OCI-LY1 (cell line): Measurements from ENCODE around the gene CMTM5.
"Not testable (repeated sequence)": the region's sequence is repeated elsewhere in the genome, so short reads cannot be mapped to it uniquely, and the experiment has no call there.

ENCODE experiments used
- H2AFZ ChIP-seq: fragments of 200-600 bp; sonication (generic), shearing (Covaris generic); 2 replicates; pipeline ENCODE4 v1.6.0; 2014; ENCODE audit warnings: antibody characterized with exemption, mild to moderate bottlenecking, low read length
- H3F3A ChIP-seq: fragments of 200-600 bp; sonication (generic), shearing (Covaris generic); 2 replicates; pipeline ENCODE4 v1.6.0; 2014; ENCODE audit warnings: mild to moderate bottlenecking, antibody characterized with exemption, low read length, moderate library complexity; ENCODE audit not compliant: insufficient read depth
- H3K27ac ChIP-seq: fragments of 200-600 bp; sonication (generic); 2 replicates; pipeline ENCODE4 v1.5.1; 2014; ENCODE audit warnings: low read length, mixed run types, mild to moderate bottlenecking, low read depth; ENCODE audit not compliant: poor library complexity, severe bottlenecking
- H3K27me3 ChIP-seq: fragments of 200-600 bp; sonication (generic); 2 replicates; pipeline ENCODE4 v1.6.0; 2014; ENCODE audit warnings: antibody characterized with exemption, mild to moderate bottlenecking, low read length, moderate library complexity; ENCODE audit not compliant: insufficient read depth
- H3K36me3 ChIP-seq: fragments of 200-600 bp; sonication (generic); 2 replicates; pipeline ENCODE4 v1.6.1; 2014; ENCODE audit warnings: mild to moderate bottlenecking, antibody characterized with exemption, low read length, moderate library complexity, mixed read lengths; ENCODE audit not compliant: insufficient read depth
- H3K4me1 ChIP-seq: fragments of 200-600 bp; sonication (generic); 2 replicates; pipeline ENCODE4 v1.5.1; 2014; ENCODE audit warnings: mild to moderate bottlenecking, low read length, moderate library complexity; ENCODE audit not compliant: insufficient read depth, severe bottlenecking
- H3K4me2 ChIP-seq: fragments of 200-600 bp; sonication (generic), shearing (Covaris generic); 2 replicates; pipeline ENCODE4 v1.6.1; 2014; ENCODE audit warnings: low read length
- H3K4me3 ChIP-seq: fragments of 200-600 bp; sonication (generic); 2 replicates; pipeline ENCODE4 v1.5.1; 2014; ENCODE audit warnings: low read length, low read depth, mild to moderate bottlenecking, mixed read lengths; ENCODE audit not compliant: poor library complexity, severe bottlenecking
- H3K79me2 ChIP-seq: fragments of 200-600 bp; shearing (Covaris generic); 2 replicates; pipeline ENCODE4 v1.6.1; 2016; ENCODE audit warnings: mixed run types, low read length, mixed read lengths; ENCODE audit not compliant: insufficient read depth
- H3K9ac ChIP-seq: fragments of 200-600 bp; sonication (generic), shearing (Covaris generic); 2 replicates; pipeline ENCODE4 v1.6.1; 2014; ENCODE audit warnings: mild to moderate bottlenecking, low read length, mixed read lengths
- H3K9me2 ChIP-seq: fragments of 200-600 bp; sonication (generic), shearing (Covaris generic); 2 replicates; pipeline ENCODE4 v1.6.1; 2014; ENCODE audit warnings: low read depth, mild to moderate bottlenecking, low read length, mixed read lengths
- H3K9me3 ChIP-seq: fragments of 200-600 bp; shearing (Covaris generic); 2 replicates; pipeline ENCODE4 v1.6.1; 2014; ENCODE audit warnings: low read length, mixed read lengths
- H4K20me1 ChIP-seq: fragments of 200-600 bp; sonication (generic), shearing (Covaris generic); 2 replicates; pipeline ENCODE4 v1.6.0; 2016; ENCODE audit warnings: mild to moderate bottlenecking, low read length; ENCODE audit not compliant: insufficient read depth
- CTCF ChIP-seq: fragments of 200-600 bp; sonication (generic), shearing (Covaris generic); IDR thresholded peaks from 2 replicates; pipeline ENCODE4 v1.5.1; 2017; ENCODE audit warnings: mild to moderate bottlenecking, antibody characterized with exemption, low read length, moderate library complexity, mixed read lengths
- EZH2 ChIP-seq: fragments of 200-600 bp; sonication (generic), shearing (Covaris generic); IDR thresholded peaks from 2 replicates; pipeline ENCODE4 v1.8.0; 2017; ENCODE audit warnings: borderline replicate concordance, mixed run types, mild to moderate bottlenecking, antibody characterized with exemption, low read length, moderate library complexity, mixed read lengths

CMTM5 gene

GRCh38 chr14:23387916-23388882, 11.4 kb downstream of the CMTM5 start:
- H4K20me1 ChIP-seq = no peaks in the 10 kb centered on the region

GRCh38 chr14:23388996-23389395, 12.2 kb downstream of the CMTM5 start:
- peaks cover 12% of the 10 kb centered on the region; the same call in 1 of the 2 replicates for H3K27me3 ChIP-seq
- no peaks in the 10 kb centered on the region for H3K9me3 ChIP-seq
- no peak overlapping the region for H3K9ac ChIP-seq
- no peaks in the 10 kb centered on the region for H3K9me2 ChIP-seq
- no peak overlapping the region for H3K4me3 ChIP-seq
- TF ChIP-seq CTCF = no peak
- TF ChIP-seq EZH2 = no peak
- H3K4me2 ChIP-seq = no peak overlapping the region
- H3K27ac ChIP-seq = no peak overlapping the region
- H3K36me3 ChIP-seq = no peaks in the 10 kb centered on the region
- H3K79me2 ChIP-seq = no peaks in the 10 kb centered on the region
- no peaks in the 10 kb centered on the region for H4K20me1 ChIP-seq
- H3F3A ChIP-seq = no peaks in the 10 kb centered on the region
- H3K4me1 ChIP-seq = no peaks in the 10 kb centered on the region
- no peak overlapping the region for H2AFZ ChIP-seq

More at GRCh38 chr14:23387916-23388882, 11.4 kb downstream of the CMTM5 start:
- Histone ChIP-seq H3K27ac (no peak overlapping the region), H2AFZ (no peak overlapping the region), H3K4me2 (no peak overlapping the region), H3K4me3 (no peak overlapping the region), H3K4me1 (no peaks in the 10 kb centered on the region), H3F3A (no peaks in the 10 kb centered on the region), H3K9ac (no peak overlapping the region), H3K36me3 (no peaks in the 10 kb centered on the region), H3K9me3 (no peaks in the 10 kb centered on the region), H3K27me3 (peaks cover 9% of the 10 kb centered on the region; the same call in 1 of the 2 replicates), H3K9me2 (no peaks in the 10 kb centered on the region), H3K79me2 (no peaks in the 10 kb centered on the region)
- TF ChIP-seq CTCF (no peak), EZH2 (no peak)

GRCh38 chr14:23389396-23389795, 12.6 kb downstream of the CMTM5 start:
- no peak for TF ChIP-seq EZH2
- TF ChIP-seq CTCF = no peak
- H3K4me3 ChIP-seq = no peak overlapping the region
- no peaks in the 10 kb centered on the region for H3K9me3 ChIP-seq
- H3K4me1 ChIP-seq = no peaks in the 10 kb centered on the region
- no peak overlapping the region for H3K4me2 ChIP-seq
- H4K20me1 ChIP-seq = no peaks in the 10 kb centered on the region
- no peaks in the 10 kb centered on the region for H3K9me2 ChIP-seq
- no peaks in the 10 kb centered on the region for H3K79me2 ChIP-seq
- no peaks in the 10 kb centered on the region for H3K36me3 ChIP-seq
- no peaks in the 10 kb centered on the region for H3F3A ChIP-seq
- no peak overlapping the region for H3K9ac ChIP-seq
- H2AFZ ChIP-seq = no peak overlapping the region
- peaks cover 12% of the 10 kb centered on the region; the same call in 1 of the 2 replicates for H3K27me3 ChIP-seq
- H3K27ac ChIP-seq = no peak overlapping the region

GRCh38 chr14:23389871-23390270, 13.0 kb downstream of the CMTM5 start:
- H3K4me1 ChIP-seq, H3K9ac ChIP-seq, H3K4me3 ChIP-seq, H3F3A ChIP-seq, H4K20me1 ChIP-seq, H3K4me2 ChIP-seq, H3K9me3 ChIP-seq, H3K79me2 ChIP-seq, H2AFZ ChIP-seq, H3K36me3 ChIP-seq, H3K27ac ChIP-seq, H3K9me2 ChIP-seq: not testable (repeated sequence)
- H3K27me3 ChIP-seq = peaks cover 12% of the 10 kb centered on the region; the same call in 1 of the 2 replicates
